HepG2 (cell line): Measurements from ENCODE around the gene MARCHF9. TPM values are rescaled to one million over a fixed set of nuclear protein-coding genes. Genes with fewer than 3 reads are reported as not detected.

Source experiments
- ATAC-seq: fragments of 200-7000 bp; cut with Tn5 transposase; 3 replicates; pipeline ENCODE4 v1.9.1; 2020; ENCODE audit warnings: mild to moderate bottlenecking, moderate library complexity
- BruUV-seq: library from RNA; stranded (reverse); fragments of 400-500 nt; replicated peaks from 2 replicates; lab custom pipeline; 2021; lab: Mats Ljungman, UMichigan
- CTCF ChIA-PET: fragments of 300-600 bp; formaldehyde crosslinking; extraction: SDS; loops from one replicate; lab custom pipeline; 2021; ENCODE audit warnings: low total read pairs, inconsistent platforms, low intra/inter-chr PET ratio; lab: Yijun Ruan, JAX
- POLR2A ChIA-PET: fragments of 350-600 bp; sonication (Branson Sonifier 250); formaldehyde crosslinking; loops from one replicate; lab custom pipeline; 2020; ENCODE audit warnings: antibody characterized with exemption, inconsistent platforms; lab: Yijun Ruan, JAX
- DNase-seq: peaks from one replicate; pipeline ENCODE4 v3.0.0-alpha.2; 2015; ENCODE audit warnings: low spot score
- FAIRE-seq: peaks from 3 replicates; lab custom pipeline; 2011; peaks lifted over from hg19 to GRCh38; lab: Jason Lieb, UNC
- H2AFZ ChIP-seq: one replicate; pipeline ENCODE4 v1.6.1; 2011; ENCODE audit warnings: low read length, inconsistent platforms
- H3K27ac ChIP-seq: fragments of 300-600 bp; 3 replicates; pipeline ENCODE4 v1.8.0; 2011; ENCODE audit warnings: mixed run types, mild to moderate bottlenecking, mixed read lengths, low read length, inconsistent platforms; ENCODE audit not compliant: insufficient read depth; ENCODE audit errors: extremely low read length
- H3K27me3 ChIP-seq, 2 experiments: fragments of 200-600 bp in 1 of 2; 2 replicates in 1 of 2; 3 replicates in 1 of 2; pipeline versions ENCODE4 v1.6.0 to v1.8.0; 2011; ENCODE audit warnings: low read length in 2 of 2, mild to moderate bottlenecking in 2 of 2, moderate library complexity in 2 of 2, inconsistent platforms in 1 of 2; ENCODE audit not compliant: insufficient read depth in 2 of 2, control insufficient read depth in 1 of 2
- H3K36me3 ChIP-seq, 2 experiments: fragments of 200-600 bp in 1 of 2; replicated peaks in 1 of 2; 2 replicates in 1 of 2; 3 replicates in 1 of 2; pipeline versions ENCODE4 v1.5.1 to v1.8.0; 2011; ENCODE audit warnings: low read length in 2 of 2, inconsistent platforms in 1 of 2; ENCODE audit not compliant: insufficient read depth in 2 of 2, control insufficient read depth in 1 of 2
- H3K4me1 ChIP-seq: 2 replicates; pipeline ENCODE4 v1.5.1; 2012; ENCODE audit warnings: low read length, inconsistent platforms; ENCODE audit not compliant: insufficient read depth
- H3K4me2 ChIP-seq: 2 replicates; pipeline ENCODE4 v1.6.0; 2011; ENCODE audit warnings: low read depth, low read length, inconsistent platforms
- H3K4me3 ChIP-seq, 3 experiments: fragments of 200-600 bp in 1 of 3; sonication (generic), shearing (Covaris generic) in 1 of 3; replicated peaks in 1 of 3; 2 replicates each; pipeline ENCODE4 v1.5.1; 2011 to 2016; ENCODE audit warnings: low read length in 3 of 3, inconsistent platforms in 2 of 3, low read depth in 2 of 3, mild to moderate bottlenecking in 2 of 3, control low read depth in 1 of 3, mixed read lengths in 1 of 3; ENCODE audit not compliant: insufficient read depth in 1 of 3
- H3K79me2 ChIP-seq: one replicate; pipeline ENCODE4 v1.6.1; 2011; ENCODE audit warnings: low read length, inconsistent platforms; ENCODE audit not compliant: insufficient read depth
- H3K9ac ChIP-seq: 2 replicates; pipeline ENCODE4 v1.6.0; 2011; ENCODE audit warnings: mild to moderate bottlenecking, low read depth, low read length, inconsistent platforms; ENCODE audit not compliant: insufficient read depth
- H3K9me3 ChIP-seq: 2 replicates; pipeline ENCODE4 v1.5.1; 2012; ENCODE audit warnings: mild to moderate bottlenecking, low read length
- H4K20me1 ChIP-seq: 2 replicates; pipeline ENCODE4 v1.6.0; 2011; ENCODE audit warnings: inconsistent platforms, mild to moderate bottlenecking, low read length, moderate library complexity; ENCODE audit not compliant: insufficient read depth
- RCOR2 ChIP-seq: IDR thresholded peaks from 2 replicates; pipeline ENCODE4 v1.6.1; 2016; ENCODE audit warnings: missing biosample characterization, missing genetic modification reagents
- RORA ChIP-seq: sonication (generic); formaldehyde crosslinking; IDR thresholded peaks from 2 replicates; pipeline ENCODE4 v1.5.0; 2020; ENCODE audit warnings: mild to moderate bottlenecking, missing genetic modification reagents, moderate library complexity
- UBTF ChIP-seq: sonication (generic); formaldehyde crosslinking; IDR thresholded peaks from 2 replicates; pipeline ENCODE4 v1.4.0; 2020; ENCODE audit warnings: mild to moderate bottlenecking, missing genetic modification reagents
- ZBTB39 ChIP-seq: sonication (generic); formaldehyde crosslinking; IDR thresholded peaks from 2 replicates; pipeline ENCODE4 v1.5.0; 2020; ENCODE audit warnings: missing genetic modification reagents
- ZNF136 ChIP-seq: sonication (generic); formaldehyde crosslinking; IDR thresholded peaks from 2 replicates; pipeline ENCODE4 v1.8.1; 2022; ENCODE audit warnings: low read depth, mild to moderate bottlenecking, moderate library complexity, missing genetic modification reagents
- ZNF3 ChIP-seq: IDR thresholded peaks from 2 replicates; pipeline ENCODE4 v1.7.0; 2017; ENCODE audit warnings: inconsistent platforms
- ZNF616 ChIP-seq: sonication (generic); formaldehyde crosslinking; IDR thresholded peaks from 2 replicates; pipeline ENCODE4 v1.5.0; 2020; ENCODE audit warnings: low read depth, mild to moderate bottlenecking, missing genetic modification reagents
- WGBS: methylation state at CpG from one replicate; pipeline ENCODE4 v1.1.6; 2017; ENCODE audit warnings: low lambda C conversion rate; 5-methylcytosine and 5-hydroxymethylcytosine counted together
- in situ Hi-C: cut with HindIII; loops from 2 replicates; pipeline ENCODE4 v1.10.0; 2017; ENCODE audit warnings: low pct_unique_long_range_greater_than_20kb; ENCODE audit not compliant: extremely low pct_ligation_motif_present
- intact Hi-C: fragments of 100-400 bp; cut with micrococcal nuclease; formaldehyde crosslinking; loops from one replicate; pipeline ENCODE4 v1.10.0; 2022; ENCODE audit not compliant: unreplicated experiment
- polyA plus RNA-seq, 8 experiments: library from polyadenylated mRNA; depleted of rRNA in 3 of 8; stranded (reverse) in 7 of 8; unstranded in 1 of 8; fragments of >200 nt; fragmentation: Illumina TruSeq in 4 of 8; extraction: Trizol in 4 of 8; gene quantifications; 2 replicates each; pipeline versions ENCODE4 v1.2.1 to v1.2.3, GENCODE V29; 2011 to 2016; ENCODE audit warnings: low read depth in 4 of 8, missing spikeins in 1 of 8, mixed read lengths in 1 of 8; ENCODE audit not compliant: insufficient read depth in 1 of 8
- total RNA-seq, 5 experiments: library from RNA; depleted of rRNA; stranded (reverse); fragments of >200 nt; fragmentation: Illumina TruSeq; extraction: Trizol; gene quantifications; 2 replicates each; pipeline ENCODE4 v1.2.3, GENCODE V29; 2016; ENCODE audit warnings: low read depth in 1 of 5

Gene MARCHF9
- total and polyA plus RNA-seq, 2 of the 13 experiments (the other 11 are each of a cell fraction or from before 2014, with no cell fraction given) = 5.7 to 9.6 TPM

GRCh38 chr12:57712701-57713100 is 42.2 kb upstream of the MARCHF9 start:
- no peak overlapping the region for H3K27ac ChIP-seq
- H3K27me3 ChIP-seq = no peaks in the 10 kb centered on the region
- no peak overlapping the region for H3K4me2 ChIP-seq
- H3K4me3 ChIP-seq = no peak overlapping the region
- ATAC-seq (no peak), DNase-seq (no peak)
- H3K9ac ChIP-seq = no peak overlapping the region
- H3K79me2 ChIP-seq = no peaks in the 10 kb centered on the region
- H4K20me1 ChIP-seq = no peaks in the 10 kb centered on the region
- no peak for TF ChIP-seq RCOR2 (CRISPR knock-in tag)
- no peak for TF ChIP-seq ZNF616 (CRISPR knock-in tag)
- no peak for TF ChIP-seq ZBTB39
- TF ChIP-seq UBTF (CRISPR knock-in tag) = no peak
- TF ChIP-seq ZNF3 (CRISPR knock-in tag) = no peak
- TF ChIP-seq ZNF136 (CRISPR knock-in tag) = no peak
- no peak for TF ChIP-seq RORA (CRISPR knock-in tag)
- TF ChIP-seq, all 625 proteins: peak for 0
- no peak for FAIRE-seq
- Histone ChIP-seq H3K4me1 (no peaks in the 10 kb centered on the region), H3K36me3 (peaks cover 12 to 28% of the 10 kb centered on the region in 2 experiments; a peak in 4 of 5 replicates), H2AFZ (no peak overlapping the region), H3K9me3 (no peaks in the 10 kb centered on the region)
- WGBS = 91% methylated on average over 3 of the region's 3 CpGs
- BruUV-seq = no TSS peak
- ChIA-PET CTCF (no interaction called here), POLR2A (no interaction called here)
- intact Hi-C loops (no loop called here), in situ Hi-C loops (no loop called here)
